GM23338 (cell line): Measurements from ENCODE around the gene CDCA5. TPM values are rescaled to one million over a fixed set of nuclear protein-coding genes. Genes with fewer than 3 reads are reported as not detected.

Experiments used
- ATAC-seq: fragments of 200-7000 bp; cut with Tn5 transposase; 3 replicates; pipeline ENCODE4 v1.9.1; 2020
- DNase-seq: peaks from one replicate; pipeline ENCODE4 v3.0.0-alpha.2; 2015; ENCODE audit warnings: low spot score
- H2AFZ ChIP-seq: fragments of 200-600 bp; sonication (generic); 2 replicates; pipeline ENCODE4 v1.8.0; 2016; ENCODE audit warnings: antibody characterized with exemption, mild to moderate bottlenecking, moderate library complexity
- H3F3A ChIP-seq: fragments of 200-600 bp; sonication (generic); replicated peaks from 2 replicates; pipeline ENCODE4 v1.8.0; 2017; ENCODE audit warnings: antibody characterized with exemption, mixed run types, low read depth
- H3K27ac ChIP-seq: fragments of 200-600 bp; sonication (generic); 2 replicates; pipeline ENCODE4 v1.6.1; 2016; ENCODE audit warnings: low read depth
- H3K27me3 ChIP-seq: fragments of 200-600 bp; sonication (generic); 2 replicates; pipeline ENCODE4 v1.8.0; 2016; ENCODE audit warnings: mild to moderate bottlenecking, mixed run types, moderate library complexity; ENCODE audit not compliant: insufficient read depth
- H3K36me3 ChIP-seq: fragments of 200-600 bp; sonication (generic); 2 replicates; pipeline ENCODE4 v1.8.0; 2016; ENCODE audit warnings: mild to moderate bottlenecking; ENCODE audit not compliant: insufficient read depth
- H3K4me1 ChIP-seq: fragments of 200-600 bp; sonication (generic); 2 replicates; pipeline ENCODE4 v1.8.0; 2016; ENCODE audit warnings: mild to moderate bottlenecking, moderate library complexity; ENCODE audit not compliant: insufficient read depth
- H3K4me2 ChIP-seq: fragments of 200-600 bp; sonication (generic); 2 replicates; pipeline ENCODE4 v1.7.1; 2017; ENCODE audit warnings: mixed run types
- H3K4me3 ChIP-seq: fragments of 200-600 bp; sonication (generic); 2 replicates; pipeline ENCODE4 v1.6.1; 2016; ENCODE audit warnings: mixed run types
- H3K79me2 ChIP-seq: fragments of 200-600 bp; sonication (generic); replicated peaks from 2 replicates; pipeline ENCODE4 v1.8.0; 2017; ENCODE audit warnings: mild to moderate bottlenecking; ENCODE audit not compliant: insufficient read depth
- H3K9me2 ChIP-seq: fragments of 200-600 bp; sonication (generic); 2 replicates; pipeline ENCODE4 v1.8.0; 2017; ENCODE audit not compliant: insufficient read depth
- H4K20me1 ChIP-seq: fragments of 200-600 bp; sonication (generic); replicated peaks from 2 replicates; pipeline ENCODE4 v1.8.0; 2017; ENCODE audit warnings: mild to moderate bottlenecking; ENCODE audit not compliant: insufficient read depth
- H3K27ac Mint-ChIP-seq: 2 replicates; pipeline ENCODE4 v1.8.0; 2020; ENCODE audit warnings: inconsistent platforms, mild to moderate bottlenecking, moderate library complexity, mixed read lengths
- H3K27me3 Mint-ChIP-seq: 3 replicates; pipeline ENCODE4 v1.8.0; 2022; ENCODE audit warnings: low read depth, mild to moderate bottlenecking, moderate library complexity, mixed read lengths, inconsistent platforms; ENCODE audit not compliant: insufficient read depth, poor library complexity
- H3K36me3 Mint-ChIP-seq: 3 replicates; pipeline ENCODE4 v1.8.0; 2021; ENCODE audit warnings: low read depth, mild to moderate bottlenecking, inconsistent platforms, moderate library complexity, mixed read lengths
- H3K4me1 Mint-ChIP-seq: 3 replicates; pipeline ENCODE4 v1.8.0; 2020; ENCODE audit warnings: mild to moderate bottlenecking, inconsistent platforms, mixed read lengths
- H3K4me3 Mint-ChIP-seq: 3 replicates; pipeline ENCODE4 v1.8.0; 2021; ENCODE audit warnings: moderate library complexity, mild to moderate bottlenecking, inconsistent platforms, mixed read lengths
- H3K9me3 Mint-ChIP-seq: 3 replicates; pipeline ENCODE4 v1.8.0; 2020; ENCODE audit warnings: moderate library complexity, mild to moderate bottlenecking, inconsistent platforms, mixed read lengths
- CREB1 ChIP-seq: fragments of 250-450 bp; sonication (Bioruptor Pico); IDR thresholded peaks from 2 replicates; pipeline ENCODE4 v1.5.0; 2020; ENCODE audit warnings: low read depth, mild to moderate bottlenecking, moderate library complexity
- EZH2 ChIP-seq: fragments of 200-600 bp; sonication (generic); IDR thresholded peaks from one replicate; pipeline ENCODE4 v1.8.0; 2017; ENCODE audit warnings: antibody characterized with exemption, mild to moderate bottlenecking, low read depth; ENCODE audit not compliant: unreplicated experiment
- EZH2phosphoT487 ChIP-seq: fragments of 200-600 bp; sonication (generic); IDR thresholded peaks from one replicate; pipeline ENCODE4 v1.8.1; 2018; ENCODE audit warnings: antibody characterized with exemption; ENCODE audit not compliant: unreplicated experiment
- JUNB ChIP-seq: IDR thresholded peaks from one replicate; pipeline ENCODE4 v1.6.1; 2016; ENCODE audit warnings: antibody characterized with exemption; ENCODE audit not compliant: unreplicated experiment
- NANOG ChIP-seq: IDR thresholded peaks from 2 replicates; pipeline ENCODE4 v1.6.1; 2016; ENCODE audit warnings: antibody characterized with exemption, borderline replicate concordance
- POLR2AphosphoS5 ChIP-seq: IDR thresholded peaks from 2 replicates; pipeline ENCODE4 v1.6.1; 2016; ENCODE audit warnings: antibody characterized with exemption, low read depth
- STAT1 ChIP-seq: IDR thresholded peaks from one replicate; pipeline ENCODE4 v1.6.1; 2016; ENCODE audit warnings: antibody characterized with exemption; ENCODE audit not compliant: unreplicated experiment
- ZNF114 ChIP-seq: fragments of 250-450 bp; sonication (Bioruptor Pico); IDR thresholded peaks from 2 replicates; pipeline ENCODE4 v1.5.0; 2020; ENCODE audit warnings: mild to moderate bottlenecking, moderate library complexity
- ZNF331 ChIP-seq: fragments of 250-450 bp; sonication (Bioruptor Pico); IDR thresholded peaks from 2 replicates; pipeline ENCODE4 v1.5.0; 2020; ENCODE audit warnings: low read depth, mild to moderate bottlenecking, moderate library complexity
- polyA plus RNA-seq: library from polyadenylated mRNA; unstranded; fragments of >200 nt; fragmentation: Nextera tagmentation; extraction: Ambion mirVana; gene quantifications from 2 replicates; pipeline ENCODE4 v1.2.1, GENCODE V29; 2016
- total RNA-seq: library from RNA; depleted of rRNA; stranded (reverse); fragments of >200 nt; shearing (Covaris generic); gene quantifications from 2 replicates; pipeline ENCODE4 v1.2.3, GENCODE V29; 2014
- TF ChIP-seq, protein P1 (sequence below): IDR thresholded peaks from 2 replicates; pipeline ENCODE4 v1.6.1; 2016; ENCODE audit warnings: antibody characterized with exemption
- TF ChIP-seq, protein P2 (sequence below): IDR thresholded peaks from one replicate; pipeline ENCODE4 v1.6.1; 2018; ENCODE audit warnings: antibody characterized with exemption; ENCODE audit not compliant: unreplicated experiment
- TF ChIP-seq, protein P3 (sequence below), 2 experiments: fragments of 200-600 bp in 1 of 2; sonication (generic) in 1 of 2; conservative IDR thresholded peaks; 2 replicates each; pipeline versions ENCODE4 v1.5.1 to v1.6.1; 2016 to 2017; ENCODE audit warnings: antibody characterized with exemption in 2 of 2, low read depth in 2 of 2, mild to moderate bottlenecking in 2 of 2, moderate library complexity in 1 of 2
- TF ChIP-seq, protein P4 (sequence below): fragments of 250-450 bp; sonication (Bioruptor Pico); IDR thresholded peaks from 2 replicates; pipeline ENCODE4 v1.5.0; 2020; ENCODE audit warnings: mild to moderate bottlenecking, moderate library complexity

The CDCA5 gene
- total and polyA plus RNA-seq, 2 experiments from 2014 or later = 53.3 to 70.9 TPM

DNA sequence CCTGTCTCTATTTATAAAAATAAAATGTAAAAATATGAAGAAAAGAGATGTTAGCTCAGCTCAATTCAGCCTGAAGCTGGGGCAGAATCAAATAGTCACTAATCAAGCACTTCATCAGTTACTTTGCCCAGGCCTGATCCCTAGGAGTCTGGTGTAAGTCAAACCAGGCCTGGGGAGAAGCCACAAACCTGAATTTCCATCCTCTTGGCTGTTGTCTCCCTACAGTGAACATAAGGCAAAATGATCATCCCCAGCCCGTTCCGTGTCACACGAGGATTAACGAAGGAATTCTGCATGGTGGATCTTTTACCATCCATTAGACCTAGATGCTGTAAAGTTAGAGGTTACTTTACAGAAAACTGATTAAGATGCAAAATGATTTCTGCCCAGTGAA, 19.0 kb downstream of the CDCA5 start:
- Histone ChIP-seq H3K27ac (no peak overlapping the region), H3K27me3 (no peaks in the 10 kb centered on the region), H3K4me2 (no peak overlapping the region), H3K36me3 (no peaks in the 10 kb centered on the region), H3K79me2 (no peaks in the 10 kb centered on the region), H3F3A (no peaks in the 10 kb centered on the region), H3K4me3 (no peak overlapping the region), H3K4me1 (peaks cover 13% of the 10 kb centered on the region), H4K20me1 (no peaks in the 10 kb centered on the region), H3K9me2 (no peaks in the 10 kb centered on the region), H2AFZ (no peak overlapping the region)
- Mint-ChIP-seq H3K36me3 (no peaks in the 10 kb centered on the region), H3K4me1 (peaks cover 35% of the 10 kb centered on the region), H3K27me3 (peaks cover 2% of the 10 kb centered on the region), H3K9me3 (no peaks in the 10 kb centered on the region), H3K4me3 (no peak overlapping the region), H3K27ac (no peak overlapping the region)
- no peak for ATAC-seq
- no peak for TF ChIP-seq NANOG
- no peak for TF ChIP-seq EZH2
- TF ChIP-seq, protein P1, sequence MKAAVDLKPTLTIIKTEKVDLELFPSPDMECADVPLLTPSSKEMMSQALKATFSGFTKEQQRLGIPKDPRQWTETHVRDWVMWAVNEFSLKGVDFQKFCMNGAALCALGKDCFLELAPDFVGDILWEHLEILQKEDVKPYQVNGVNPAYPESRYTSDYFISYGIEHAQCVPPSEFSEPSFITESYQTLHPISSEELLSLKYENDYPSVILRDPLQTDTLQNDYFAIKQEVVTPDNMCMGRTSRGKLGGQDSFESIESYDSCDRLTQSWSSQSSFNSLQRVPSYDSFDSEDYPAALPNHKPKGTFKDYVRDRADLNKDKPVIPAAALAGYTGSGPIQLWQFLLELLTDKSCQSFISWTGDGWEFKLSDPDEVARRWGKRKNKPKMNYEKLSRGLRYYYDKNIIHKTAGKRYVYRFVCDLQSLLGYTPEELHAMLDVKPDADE = no peak
- TF ChIP-seq, protein P2, sequence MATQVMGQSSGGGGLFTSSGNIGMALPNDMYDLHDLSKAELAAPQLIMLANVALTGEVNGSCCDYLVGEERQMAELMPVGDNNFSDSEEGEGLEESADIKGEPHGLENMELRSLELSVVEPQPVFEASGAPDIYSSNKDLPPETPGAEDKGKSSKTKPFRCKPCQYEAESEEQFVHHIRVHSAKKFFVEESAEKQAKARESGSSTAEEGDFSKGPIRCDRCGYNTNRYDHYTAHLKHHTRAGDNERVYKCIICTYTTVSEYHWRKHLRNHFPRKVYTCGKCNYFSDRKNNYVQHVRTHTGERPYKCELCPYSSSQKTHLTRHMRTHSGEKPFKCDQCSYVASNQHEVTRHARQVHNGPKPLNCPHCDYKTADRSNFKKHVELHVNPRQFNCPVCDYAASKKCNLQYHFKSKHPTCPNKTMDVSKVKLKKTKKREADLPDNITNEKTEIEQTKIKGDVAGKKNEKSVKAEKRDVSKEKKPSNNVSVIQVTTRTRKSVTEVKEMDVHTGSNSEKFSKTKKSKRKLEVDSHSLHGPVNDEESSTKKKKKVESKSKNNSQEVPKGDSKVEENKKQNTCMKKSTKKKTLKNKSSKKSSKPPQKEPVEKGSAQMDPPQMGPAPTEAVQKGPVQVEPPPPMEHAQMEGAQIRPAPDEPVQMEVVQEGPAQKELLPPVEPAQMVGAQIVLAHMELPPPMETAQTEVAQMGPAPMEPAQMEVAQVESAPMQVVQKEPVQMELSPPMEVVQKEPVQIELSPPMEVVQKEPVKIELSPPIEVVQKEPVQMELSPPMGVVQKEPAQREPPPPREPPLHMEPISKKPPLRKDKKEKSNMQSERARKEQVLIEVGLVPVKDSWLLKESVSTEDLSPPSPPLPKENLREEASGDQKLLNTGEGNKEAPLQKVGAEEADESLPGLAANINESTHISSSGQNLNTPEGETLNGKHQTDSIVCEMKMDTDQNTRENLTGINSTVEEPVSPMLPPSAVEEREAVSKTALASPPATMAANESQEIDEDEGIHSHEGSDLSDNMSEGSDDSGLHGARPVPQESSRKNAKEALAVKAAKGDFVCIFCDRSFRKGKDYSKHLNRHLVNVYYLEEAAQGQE = no peak
- TF ChIP-seq POLR2AphosphoS5 = no peak
- no peak for TF ChIP-seq EZH2phosphoT487
- TF ChIP-seq, protein P3, sequence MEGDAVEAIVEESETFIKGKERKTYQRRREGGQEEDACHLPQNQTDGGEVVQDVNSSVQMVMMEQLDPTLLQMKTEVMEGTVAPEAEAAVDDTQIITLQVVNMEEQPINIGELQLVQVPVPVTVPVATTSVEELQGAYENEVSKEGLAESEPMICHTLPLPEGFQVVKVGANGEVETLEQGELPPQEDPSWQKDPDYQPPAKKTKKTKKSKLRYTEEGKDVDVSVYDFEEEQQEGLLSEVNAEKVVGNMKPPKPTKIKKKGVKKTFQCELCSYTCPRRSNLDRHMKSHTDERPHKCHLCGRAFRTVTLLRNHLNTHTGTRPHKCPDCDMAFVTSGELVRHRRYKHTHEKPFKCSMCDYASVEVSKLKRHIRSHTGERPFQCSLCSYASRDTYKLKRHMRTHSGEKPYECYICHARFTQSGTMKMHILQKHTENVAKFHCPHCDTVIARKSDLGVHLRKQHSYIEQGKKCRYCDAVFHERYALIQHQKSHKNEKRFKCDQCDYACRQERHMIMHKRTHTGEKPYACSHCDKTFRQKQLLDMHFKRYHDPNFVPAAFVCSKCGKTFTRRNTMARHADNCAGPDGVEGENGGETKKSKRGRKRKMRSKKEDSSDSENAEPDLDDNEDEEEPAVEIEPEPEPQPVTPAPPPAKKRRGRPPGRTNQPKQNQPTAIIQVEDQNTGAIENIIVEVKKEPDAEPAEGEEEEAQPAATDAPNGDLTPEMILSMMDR (conservative IDR thresholded peaks at IDR 0.05; ENCODE audit: low read depth in 2 of 2) = no peak
- no peak for TF ChIP-seq STAT1
- TF ChIP-seq ZNF331 (CRISPR knock-in tag) = no peak
- TF ChIP-seq, protein P4, sequence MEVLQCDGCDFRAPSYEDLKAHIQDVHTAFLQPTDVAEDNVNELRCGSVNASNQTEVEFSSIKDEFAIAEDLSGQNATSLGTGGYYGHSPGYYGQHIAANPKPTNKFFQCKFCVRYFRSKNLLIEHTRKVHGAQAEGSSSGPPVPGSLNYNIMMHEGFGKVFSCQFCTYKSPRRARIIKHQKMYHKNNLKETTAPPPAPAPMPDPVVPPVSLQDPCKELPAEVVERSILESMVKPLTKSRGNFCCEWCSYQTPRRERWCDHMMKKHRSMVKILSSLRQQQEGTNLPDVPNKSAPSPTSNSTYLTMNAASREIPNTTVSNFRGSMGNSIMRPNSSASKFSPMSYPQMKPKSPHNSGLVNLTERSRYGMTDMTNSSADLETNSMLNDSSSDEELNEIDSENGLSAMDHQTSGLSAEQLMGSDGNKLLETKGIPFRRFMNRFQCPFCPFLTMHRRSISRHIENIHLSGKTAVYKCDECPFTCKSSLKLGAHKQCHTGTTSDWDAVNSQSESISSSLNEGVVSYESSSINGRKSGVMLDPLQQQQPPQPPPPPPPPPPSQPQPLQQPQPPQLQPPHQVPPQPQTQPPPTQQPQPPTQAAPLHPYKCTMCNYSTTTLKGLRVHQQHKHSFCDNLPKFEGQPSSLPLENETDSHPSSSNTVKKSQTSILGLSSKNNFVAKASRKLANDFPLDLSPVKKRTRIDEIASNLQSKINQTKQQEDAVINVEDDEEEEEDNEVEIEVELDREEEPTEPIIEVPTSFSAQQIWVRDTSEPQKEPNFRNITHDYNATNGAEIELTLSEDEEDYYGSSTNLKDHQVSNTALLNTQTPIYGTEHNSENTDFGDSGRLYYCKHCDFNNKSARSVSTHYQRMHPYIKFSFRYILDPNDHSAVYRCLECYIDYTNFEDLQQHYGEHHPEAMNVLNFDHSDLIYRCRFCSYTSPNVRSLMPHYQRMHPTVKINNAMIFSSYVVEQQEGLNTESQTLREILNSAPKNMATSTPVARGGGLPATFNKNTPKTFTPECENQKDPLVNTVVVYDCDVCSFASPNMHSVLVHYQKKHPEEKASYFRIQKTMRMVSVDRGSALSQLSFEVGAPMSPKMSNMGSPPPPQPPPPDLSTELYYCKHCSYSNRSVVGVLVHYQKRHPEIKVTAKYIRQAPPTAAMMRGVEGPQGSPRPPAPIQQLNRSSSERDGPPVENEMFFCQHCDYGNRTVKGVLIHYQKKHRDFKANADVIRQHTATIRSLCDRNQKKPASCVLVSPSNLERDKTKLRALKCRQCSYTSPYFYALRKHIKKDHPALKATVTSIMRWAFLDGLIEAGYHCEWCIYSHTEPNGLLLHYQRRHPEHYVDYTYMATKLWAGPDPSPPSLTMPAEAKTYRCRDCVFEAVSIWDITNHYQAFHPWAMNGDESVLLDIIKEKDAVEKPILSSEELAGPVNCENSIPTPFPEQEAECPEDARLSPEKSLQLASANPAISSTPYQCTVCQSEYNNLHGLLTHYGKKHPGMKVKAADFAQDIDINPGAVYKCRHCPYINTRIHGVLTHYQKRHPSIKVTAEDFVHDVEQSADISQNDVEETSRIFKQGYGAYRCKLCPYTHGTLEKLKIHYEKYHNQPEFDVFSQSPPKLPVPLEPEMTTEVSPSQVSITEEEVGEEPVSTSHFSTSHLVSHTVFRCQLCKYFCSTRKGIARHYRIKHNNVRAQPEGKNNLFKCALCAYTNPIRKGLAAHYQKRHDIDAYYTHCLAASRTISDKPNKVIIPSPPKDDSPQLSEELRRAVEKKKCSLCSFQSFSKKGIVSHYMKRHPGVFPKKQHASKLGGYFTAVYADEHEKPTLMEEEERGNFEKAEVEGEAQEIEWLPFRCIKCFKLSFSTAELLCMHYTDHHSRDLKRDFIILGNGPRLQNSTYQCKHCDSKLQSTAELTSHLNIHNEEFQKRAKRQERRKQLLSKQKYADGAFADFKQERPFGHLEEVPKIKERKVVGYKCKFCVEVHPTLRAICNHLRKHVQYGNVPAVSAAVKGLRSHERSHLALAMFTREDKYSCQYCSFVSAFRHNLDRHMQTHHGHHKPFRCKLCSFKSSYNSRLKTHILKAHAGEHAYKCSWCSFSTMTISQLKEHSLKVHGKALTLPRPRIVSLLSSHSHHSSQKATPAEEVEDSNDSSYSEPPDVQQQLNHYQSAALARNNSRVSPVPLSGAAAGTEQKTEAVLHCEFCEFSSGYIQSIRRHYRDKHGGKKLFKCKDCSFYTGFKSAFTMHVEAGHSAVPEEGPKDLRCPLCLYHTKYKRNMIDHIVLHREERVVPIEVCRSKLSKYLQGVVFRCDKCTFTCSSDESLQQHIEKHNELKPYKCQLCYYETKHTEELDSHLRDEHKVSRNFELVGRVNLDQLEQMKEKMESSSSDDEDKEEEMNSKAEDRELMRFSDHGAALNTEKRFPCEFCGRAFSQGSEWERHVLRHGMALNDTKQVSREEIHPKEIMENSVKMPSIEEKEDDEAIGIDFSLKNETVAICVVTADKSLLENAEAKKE (CRISPR knock-in tag) = no peak
- TF ChIP-seq JUNB = no peak
- TF ChIP-seq CREB1 (CRISPR knock-in tag) = no peak
- TF ChIP-seq ZNF114 (CRISPR knock-in tag) = no peak
- no peak for DNase-seq
